IPS-18c (cell line): ENCODE results near the gene SLC22A12.
A peak's percentile ranks its signal among the peaks of the same experiment; 100 is the strongest.

ENCODE experiments used
- H3K4me3 ChIP-seq: 2 replicates; pipeline ENCODE4 v1.7.0; 2013; ENCODE audit warnings: low read depth, mild to moderate bottlenecking, low read length, moderate library complexity; ENCODE audit not compliant: insufficient read depth
- H3K9me3 ChIP-seq: one replicate; pipeline ENCODE4 v1.6.1; 2013; ENCODE audit warnings: mild to moderate bottlenecking, low read length, moderate library complexity; ENCODE audit not compliant: control insufficient read depth, insufficient read depth

Gene SLC22A12

DNA sequence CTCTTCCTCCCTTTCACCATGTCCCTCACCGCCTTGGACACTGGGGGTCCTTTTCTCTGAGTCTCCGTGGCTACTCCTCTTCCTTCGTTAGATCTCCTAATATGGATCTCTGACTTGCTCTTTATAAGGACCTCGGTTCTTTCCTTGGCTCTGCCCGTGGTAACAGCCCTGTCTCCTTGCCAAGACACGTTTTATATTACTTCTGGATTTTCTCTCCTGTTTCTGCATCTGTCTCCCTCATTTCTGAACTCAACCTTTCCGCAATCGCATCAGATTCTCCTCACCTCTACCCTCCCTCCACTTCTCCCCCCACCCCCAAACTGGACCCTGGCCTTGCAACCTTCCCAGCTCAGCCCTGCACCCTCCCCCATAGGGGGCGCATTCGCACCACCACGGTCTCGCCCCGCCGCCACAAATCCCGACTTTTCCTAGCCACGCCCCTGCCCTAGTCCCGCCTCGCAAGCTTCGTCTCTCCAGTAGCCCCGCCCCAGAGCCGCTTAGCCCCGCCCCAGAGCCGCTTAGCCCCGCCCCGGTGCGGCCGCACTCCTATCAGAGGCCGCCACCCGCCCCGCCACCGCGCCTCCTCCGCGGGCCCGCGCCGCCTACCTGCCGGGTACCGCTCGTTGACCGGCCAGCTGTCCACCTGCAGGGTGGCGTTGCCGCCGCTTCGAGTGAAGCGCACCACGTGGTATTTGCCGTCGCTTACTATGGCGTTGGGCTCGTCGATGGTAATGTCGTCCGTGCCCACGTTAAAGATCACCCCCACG is 39.0 kb downstream of the SLC22A12 start:
- H3K9me3 ChIP-seq: peaks cover 3% of the 10 kb centered on the region
- no peak overlapping the region; the same call in 1 of the 2 replicates for H3K4me3 ChIP-seq

DNA sequence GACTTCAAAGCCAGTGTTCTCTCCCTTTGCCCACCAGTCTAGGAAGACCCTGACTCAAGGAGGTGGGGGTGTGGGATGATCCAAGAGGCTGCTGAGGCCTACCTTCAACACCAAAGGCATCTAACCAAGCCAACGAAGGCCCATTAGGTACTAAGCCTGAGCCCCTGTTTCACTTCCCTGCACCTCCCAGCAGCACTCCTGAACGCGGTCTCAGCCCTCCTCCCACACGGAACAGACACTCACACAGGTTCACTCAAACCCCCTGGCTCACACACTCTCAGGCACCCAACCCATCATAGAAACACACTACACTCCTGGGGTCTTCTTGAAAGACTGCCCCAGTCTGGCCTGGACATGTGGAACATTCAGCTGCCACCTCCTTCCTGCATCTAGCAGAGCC is 40.7 kb downstream of the SLC22A12 start:
- peaks cover 3% of the 10 kb centered on the region for H3K9me3 ChIP-seq
- H3K4me3 ChIP-seq: no peak overlapping the region

DNA sequence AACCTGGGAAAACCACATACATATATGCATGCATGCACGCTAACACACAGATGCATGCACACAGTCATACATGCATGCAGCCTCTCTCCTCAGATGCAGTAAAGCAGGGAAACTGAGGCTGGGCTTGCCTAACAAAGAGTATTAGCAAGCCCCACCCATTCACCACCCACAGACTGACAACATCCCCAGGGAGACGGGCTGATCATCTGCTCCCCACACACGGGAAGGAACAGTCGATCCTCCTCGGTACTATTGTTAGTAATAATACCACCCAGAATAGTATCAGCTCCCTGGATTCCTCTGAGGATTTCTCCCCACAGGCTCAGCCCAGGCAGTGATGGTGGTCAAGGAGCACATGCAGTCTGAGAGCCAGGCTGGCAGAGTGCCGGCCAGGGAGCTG is 41.2 kb downstream of the SLC22A12 start:
- no peak overlapping the region for H3K4me3 ChIP-seq
- peaks cover 3% of the 10 kb centered on the region for H3K9me3 ChIP-seq

DNA sequence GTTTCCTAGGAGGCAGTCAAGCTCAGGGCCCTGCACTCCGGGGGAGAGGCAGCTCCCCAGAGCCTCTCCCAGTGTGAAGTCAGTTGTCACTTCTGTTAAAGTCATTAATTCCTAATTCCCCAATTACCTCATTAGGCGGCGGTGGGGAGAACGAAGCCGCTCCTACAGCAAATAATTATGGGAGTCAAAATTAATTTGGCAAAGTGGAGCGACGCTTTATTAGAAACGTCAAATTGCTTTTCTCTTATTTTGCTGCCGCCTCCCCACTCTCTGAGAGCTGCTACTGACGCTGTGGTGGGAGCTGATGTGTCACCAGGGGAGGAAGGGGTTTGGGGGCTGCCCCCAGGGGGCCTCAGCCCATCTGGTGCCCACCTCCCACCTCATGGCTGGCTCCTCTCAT is 41.6 kb downstream of the SLC22A12 start:
- H3K9me3 ChIP-seq: peaks cover 3% of the 10 kb centered on the region
- H3K4me3 ChIP-seq: no peak overlapping the region

DNA sequence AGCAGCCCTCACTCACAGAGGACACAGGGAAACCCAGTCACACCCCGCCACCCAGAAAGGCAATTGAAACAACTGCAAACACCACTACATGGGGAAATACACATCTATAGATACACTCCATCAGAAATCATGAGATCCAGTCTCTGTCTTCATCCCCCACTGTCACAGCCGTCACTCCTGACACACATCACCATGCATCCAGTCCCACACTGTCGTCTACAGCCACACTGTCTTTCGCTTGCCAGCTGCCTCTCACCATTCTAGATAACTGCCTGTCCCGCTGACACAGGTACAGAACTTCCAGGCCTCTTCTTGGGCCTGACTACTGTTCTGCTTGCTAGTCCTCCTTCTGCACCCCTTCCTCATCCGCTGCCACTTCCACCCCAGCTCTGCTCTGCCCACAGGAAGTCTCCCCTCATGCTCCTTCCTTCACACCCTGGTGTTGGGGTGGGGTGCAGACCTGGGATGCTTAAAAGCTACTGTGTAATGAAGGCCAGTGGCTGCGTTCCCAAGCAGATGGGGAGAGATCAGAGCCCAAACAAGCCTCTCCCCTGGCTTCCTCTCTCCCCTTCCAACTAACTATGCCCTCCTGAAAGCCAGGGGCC is 42.6 kb downstream of the SLC22A12 start:
- H3K4me3 ChIP-seq: no peak overlapping the region
- peaks cover 3% of the 10 kb centered on the region for H3K9me3 ChIP-seq

DNA sequence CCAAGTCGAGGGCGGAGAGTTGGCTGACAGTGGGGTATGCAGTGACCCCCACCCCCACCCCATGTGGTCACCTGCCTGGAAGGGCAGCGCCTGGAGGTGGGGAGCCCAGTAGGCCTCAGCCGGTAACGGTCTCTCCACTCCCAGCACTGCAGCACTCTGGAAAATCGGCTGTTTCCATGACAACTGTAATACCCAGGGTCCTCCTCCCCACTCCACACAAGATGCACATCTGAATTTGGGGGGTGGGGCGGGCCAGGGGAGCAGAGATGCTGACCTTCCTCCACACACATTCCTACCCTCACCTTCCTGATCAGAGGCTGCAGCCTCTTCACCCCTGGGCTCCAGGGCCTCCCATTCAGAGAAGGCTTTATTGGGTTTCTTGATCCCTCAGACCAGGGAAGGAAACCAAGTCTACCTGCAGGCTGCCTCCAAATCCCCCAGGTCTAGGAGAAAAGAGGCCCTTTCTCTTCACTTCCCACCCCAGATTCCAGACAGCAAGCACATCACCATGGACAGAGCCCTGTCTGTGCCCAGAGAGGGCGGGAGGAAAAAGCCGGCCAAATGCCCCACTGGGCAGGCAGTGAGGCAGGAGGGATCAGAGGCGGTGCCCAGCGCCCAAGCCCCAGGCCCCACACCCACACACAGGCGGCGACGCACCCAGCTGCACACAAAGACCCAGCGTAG is 46.5 kb downstream of the SLC22A12 start:
- H3K4me3 ChIP-seq: peak overlapping the region; percentile 47
- H3K9me3 ChIP-seq: peaks cover 2% of the 10 kb centered on the region

DNA sequence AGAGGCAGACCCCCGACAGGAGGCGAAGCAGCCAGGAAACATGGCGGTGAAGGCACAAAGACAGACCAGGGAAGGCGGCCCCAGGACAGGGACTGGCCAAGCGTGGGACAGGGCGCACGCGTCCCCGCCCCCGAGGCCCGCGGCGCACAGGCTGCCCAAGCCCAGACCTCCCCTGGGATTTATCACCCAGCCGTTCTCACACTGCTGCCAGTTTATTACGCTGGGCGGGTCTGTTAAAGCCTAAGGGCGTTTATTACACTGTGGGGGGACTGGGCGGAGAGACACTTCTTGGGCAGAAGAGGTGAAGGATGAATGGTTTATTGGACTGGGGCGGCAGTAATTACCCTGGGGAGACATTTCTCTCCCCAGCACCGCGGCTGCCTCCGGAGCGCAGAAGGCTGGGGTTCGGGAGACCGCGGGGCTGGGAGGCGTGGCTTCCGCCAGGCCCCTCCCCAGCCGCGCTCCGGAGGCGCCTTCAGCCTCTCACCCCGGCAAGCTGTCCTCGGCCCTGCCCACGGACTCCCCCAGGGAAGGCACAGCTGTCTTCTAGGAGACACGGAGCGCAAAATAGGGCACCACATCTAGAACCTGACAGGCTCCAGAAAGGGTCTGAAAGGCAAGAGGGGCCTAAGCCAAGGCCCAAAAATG is 47.1 kb downstream of the SLC22A12 start:
- peaks cover 2% of the 10 kb centered on the region for H3K9me3 ChIP-seq
- H3K4me3 ChIP-seq: peak overlapping the region; percentile 47

DNA sequence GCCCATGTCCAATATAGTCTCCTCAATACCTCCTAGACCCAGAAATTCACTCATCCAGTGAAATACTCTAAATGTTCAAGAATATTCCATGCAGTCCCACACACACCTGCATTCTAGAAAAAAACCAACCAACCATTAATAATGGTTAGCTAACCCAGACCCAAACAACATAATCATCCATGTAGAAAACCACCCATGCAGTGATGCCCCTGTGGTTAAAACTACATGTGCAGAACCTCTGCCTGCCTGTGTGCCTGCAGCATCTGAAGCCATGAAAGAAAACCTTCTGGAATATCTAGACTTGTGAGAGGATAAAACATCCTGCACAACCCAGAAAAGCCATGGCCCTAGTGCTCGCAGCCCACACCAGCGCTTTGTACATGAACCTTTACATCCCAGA is 47.8 kb downstream of the SLC22A12 start:
- 0 out of 2 replicates have a peak overlapping the region, but pooled peaks have one; percentile 47 for H3K4me3 ChIP-seq
- peaks cover 2% of the 10 kb centered on the region for H3K9me3 ChIP-seq

DNA sequence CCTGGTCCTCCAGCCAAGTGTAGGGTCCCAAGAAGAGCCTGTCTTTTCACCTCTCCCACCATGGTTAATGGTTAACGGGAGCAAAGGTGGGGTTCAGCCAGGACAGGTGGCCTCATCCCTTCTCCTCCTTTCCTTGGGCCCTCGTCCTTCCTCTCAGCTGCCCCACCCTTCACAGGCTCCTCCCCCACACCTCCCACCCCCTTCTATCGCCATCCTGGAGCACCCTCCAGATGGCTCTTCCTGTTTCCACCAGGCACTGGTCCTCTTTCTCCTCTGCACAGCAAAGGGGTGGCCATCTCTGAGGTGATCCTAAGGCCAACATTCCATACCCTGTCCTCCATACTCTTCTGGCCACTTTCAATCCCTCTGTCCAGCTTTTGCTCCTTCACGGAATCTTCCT is 48.9 kb downstream of the SLC22A12 start:
- H3K9me3 ChIP-seq: peaks cover 2% of the 10 kb centered on the region
- no peak overlapping the region for H3K4me3 ChIP-seq

DNA sequence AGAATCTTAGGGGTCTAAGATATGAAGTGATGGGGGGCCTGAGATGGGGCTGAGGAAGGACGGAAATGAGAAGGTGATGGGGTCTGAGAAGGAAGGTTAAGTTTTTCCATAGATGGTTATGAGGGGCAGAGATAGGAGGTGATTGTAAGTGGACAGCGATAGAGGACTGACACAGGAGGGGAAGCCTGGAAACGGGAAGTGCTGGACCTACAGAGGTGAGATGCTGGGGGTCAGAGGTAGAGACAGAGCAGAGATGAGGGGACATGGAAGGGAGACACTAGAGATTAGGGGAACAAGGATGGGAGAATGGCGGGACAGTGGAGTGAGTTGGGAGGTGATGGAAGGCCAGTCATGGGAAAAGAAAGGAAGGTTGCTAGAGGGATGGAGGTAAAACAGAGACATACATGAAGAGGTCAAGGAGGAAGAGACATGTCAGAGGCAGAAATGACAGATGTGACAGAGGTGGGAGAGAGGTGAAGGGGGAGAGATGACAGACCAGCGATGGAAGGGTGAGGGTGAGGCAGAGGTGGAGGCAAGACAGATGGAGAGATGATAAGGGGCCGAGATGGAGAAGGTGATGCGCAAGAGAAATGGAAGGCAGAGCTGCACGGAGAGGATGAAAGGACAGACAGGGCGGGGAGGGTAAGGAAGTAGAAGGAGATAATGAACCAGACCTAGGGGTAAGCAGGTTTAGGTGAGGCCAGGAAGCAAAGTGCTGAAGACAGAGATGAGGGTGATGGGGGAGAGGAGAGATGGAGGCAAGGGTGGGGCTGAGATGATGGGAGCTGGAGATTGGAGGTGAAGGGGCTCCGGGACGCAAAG is 50.8 kb downstream of the SLC22A12 start:
- H3K4me3 ChIP-seq: peak overlapping the region; percentile 55

DNA sequence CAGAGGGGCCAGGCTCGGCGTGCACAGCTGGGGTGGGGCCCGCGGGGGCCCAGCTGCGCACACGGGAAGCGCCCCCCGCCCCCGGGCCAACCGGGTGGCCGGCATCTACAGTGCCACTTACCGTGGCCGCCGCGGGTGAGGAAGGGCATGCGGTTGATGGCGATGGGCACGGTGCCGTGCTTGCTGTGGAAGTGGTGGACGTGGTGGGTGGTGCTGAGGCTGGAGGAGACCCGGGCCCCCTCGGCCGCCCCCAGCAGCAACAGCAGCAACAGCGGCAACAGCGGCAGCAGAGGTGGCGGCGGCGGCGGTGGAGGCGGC is 51.4 kb downstream of the SLC22A12 start:
- Histone ChIP-seq H3K9me3 (peaks cover 2% of the 10 kb centered on the region), H3K4me3 (peak overlapping the region; percentile 55)

More for the DNA sequence above, 50.8 kb downstream of the SLC22A12 start:
- peaks cover 2% of the 10 kb centered on the region for H3K9me3 ChIP-seq

DNA sequence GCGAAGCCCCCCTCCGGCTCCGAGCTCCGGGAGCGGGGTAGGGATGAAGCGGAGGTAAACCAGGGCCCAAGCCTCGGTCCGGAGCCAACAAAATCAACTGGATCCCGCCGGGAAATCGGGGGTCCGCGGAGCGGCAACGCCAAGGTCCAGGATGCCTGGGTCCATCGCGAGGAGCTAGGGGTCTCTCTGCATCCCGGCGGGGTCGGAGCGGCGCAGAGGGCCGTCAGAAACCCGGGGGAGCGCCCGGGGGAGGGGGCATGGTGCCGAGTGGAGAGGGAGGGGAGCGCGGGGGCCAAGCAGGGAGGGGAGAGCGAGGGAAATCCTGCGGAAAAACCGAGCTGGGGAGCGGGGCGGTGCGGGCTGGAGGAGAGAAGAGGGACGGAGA is 51.8 kb downstream of the SLC22A12 start:
- H3K4me3 ChIP-seq: peak overlapping the region; percentile 55

DNA sequence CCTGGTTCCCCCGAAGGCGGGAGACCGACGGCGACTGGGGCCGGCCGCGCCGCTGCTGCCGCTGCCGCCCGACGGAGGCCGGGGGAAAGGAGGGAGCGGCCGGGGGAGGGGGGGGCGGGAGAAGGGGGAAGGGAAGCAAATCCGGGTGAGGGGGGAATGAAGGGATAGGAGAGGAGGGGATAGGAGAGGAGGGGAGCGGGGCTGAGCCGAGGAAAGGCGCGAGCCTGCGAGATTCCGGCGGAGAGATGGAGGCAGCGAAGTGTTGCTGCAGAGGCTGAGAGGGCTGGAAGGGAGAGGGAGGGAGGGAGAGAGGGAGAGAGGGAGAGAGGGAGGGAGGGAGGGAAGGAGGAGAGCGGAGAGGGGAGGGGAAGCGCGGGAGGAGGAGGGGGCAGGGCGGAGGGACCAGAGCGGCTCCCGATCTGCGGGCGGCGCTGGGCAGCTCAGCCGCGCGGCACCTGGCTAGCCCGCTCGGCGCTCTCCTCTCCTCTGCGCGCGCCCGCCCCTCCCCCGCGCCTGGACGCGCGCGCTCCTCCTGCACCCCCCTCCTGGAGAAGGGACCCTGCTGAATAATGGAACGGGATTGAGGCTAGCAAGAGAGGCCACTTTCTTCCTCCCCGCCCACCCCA is 52.3 kb downstream of the SLC22A12 start:
- peaks cover 2% of the 10 kb centered on the region for H3K9me3 ChIP-seq
- peak overlapping the region; percentile 58 for H3K4me3 ChIP-seq

More for the DNA sequence above, 51.8 kb downstream of the SLC22A12 start:
- peaks cover 2% of the 10 kb centered on the region for H3K9me3 ChIP-seq

DNA sequence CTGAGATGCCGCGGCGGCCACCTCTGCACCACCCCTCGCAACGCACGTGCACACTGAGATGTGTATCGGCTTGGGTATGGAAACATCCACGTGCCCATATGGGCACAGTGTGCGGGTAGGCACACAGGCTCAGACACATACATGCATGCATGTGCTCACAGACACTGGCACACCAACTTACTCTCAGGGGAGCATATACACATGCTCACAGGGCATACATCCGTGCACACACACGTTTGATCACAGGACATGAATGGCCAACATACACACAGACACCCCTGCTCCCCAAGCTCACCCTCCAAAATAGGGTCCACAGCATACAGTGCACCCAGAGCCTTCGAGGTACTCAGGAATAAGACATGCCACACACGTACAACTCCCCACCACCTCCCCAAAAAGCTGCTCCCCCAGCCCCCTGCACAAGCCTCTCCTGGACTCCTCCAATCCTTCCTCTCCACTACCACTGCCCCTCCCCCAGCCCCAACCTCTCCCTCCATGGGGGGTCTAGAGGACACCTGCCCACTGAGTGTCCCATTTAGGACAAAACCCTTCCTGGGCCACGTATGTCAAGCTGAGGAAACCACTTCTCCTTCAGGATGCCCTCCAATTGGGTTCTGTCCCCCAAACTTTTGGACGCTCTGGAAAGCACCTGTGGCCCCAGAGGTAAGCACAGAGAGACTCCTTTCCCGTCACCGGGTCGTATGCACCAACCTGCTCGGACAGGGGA is 53.1 kb downstream of the SLC22A12 start:
- H3K9me3 ChIP-seq: peaks cover 2% of the 10 kb centered on the region
- H3K4me3 ChIP-seq: peak overlapping the region; percentile 58

DNA sequence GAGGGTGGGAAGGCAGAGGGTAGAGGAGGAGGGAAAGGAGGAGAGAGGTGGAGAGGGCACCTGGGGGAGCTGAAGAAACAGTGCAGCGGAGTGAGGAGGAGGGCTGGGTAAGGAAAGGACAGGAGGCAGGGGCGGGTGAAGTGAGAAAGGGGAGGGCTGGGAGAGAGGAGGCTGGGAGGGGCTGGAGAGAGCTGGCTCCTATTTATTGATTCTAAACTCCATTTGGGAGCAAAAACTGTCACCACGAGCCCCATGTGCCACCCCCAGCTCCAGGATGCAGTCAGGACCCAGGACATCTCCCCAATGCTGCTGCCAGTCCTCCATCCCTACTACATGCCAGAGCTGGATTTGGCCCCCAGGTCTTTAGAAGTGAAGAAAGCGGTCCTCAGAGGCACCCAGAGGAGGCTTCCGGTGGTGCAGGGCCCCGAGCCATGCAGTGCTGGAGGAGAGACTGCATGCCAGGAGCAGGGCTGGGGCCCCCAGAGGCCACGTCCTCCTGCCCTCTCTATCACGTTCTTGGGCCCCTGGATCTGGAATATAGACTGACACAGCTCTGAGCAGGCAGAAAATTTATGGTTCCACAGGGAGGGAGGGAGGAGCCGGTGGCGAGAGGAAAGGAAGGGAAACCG is 53.7 kb downstream of the SLC22A12 start:
- Histone ChIP-seq H3K4me3 (peak overlapping the region; percentile 58; the same call in 1 of the 2 replicates), H3K9me3 (peaks cover 2% of the 10 kb centered on the region)
